ENCODE data around the gene A2M.

DNA sequence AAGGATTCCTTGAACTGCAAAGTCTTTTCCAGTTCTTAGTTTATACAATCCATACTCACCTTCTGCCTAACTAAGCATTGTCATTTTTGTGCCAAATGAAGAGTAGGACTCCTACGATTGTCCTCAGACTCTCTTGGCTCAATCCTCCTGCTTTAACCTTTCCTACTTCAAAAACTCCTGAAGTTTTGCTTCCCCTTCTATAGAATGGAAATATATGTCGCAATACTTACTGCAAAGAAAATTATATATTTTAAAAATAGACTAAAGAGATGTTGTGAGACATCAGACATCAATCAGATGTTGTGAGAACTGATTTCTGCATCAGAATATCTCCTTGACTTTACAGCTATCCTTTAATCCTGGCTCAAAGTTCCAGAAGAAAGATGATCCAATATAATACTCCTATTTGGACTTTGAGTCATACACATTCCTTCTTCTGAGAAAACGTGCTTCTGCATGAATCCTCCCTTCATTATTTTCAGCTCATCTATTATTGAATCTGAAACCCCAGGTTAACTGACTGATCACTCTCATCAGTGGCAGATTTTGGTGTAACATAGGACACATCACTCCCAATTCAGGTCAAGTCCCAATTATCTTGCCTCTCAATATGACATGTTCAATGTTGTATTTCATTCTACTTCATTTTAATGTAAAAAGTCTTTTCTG, 48.8 kb downstream of the A2M start:
- TF ChIP-seq POLR2AphosphoS5 (IDR thresholded peaks at IDR 0.05; ENCODE audit: low read depth, low read length) (no peak), EP300 (IDR thresholded peaks at IDR 0.05; ENCODE audit: borderline replicate concordance in 1 of 2, low read depth in 2 of 2, low read length in 2 of 2) (no peak), RFX5 (IDR thresholded peaks at IDR 0.05; ENCODE audit: borderline replicate concordance, low read depth, low read length) (no peak), CTCF (IDR thresholded peaks at IDR 0.05; ENCODE audit: control extremely low read depth in 1 of 3, insufficient read depth in 1 of 3, low read depth in 1 of 3, low read length in 3 of 3) (no peak), CREB1 (IDR thresholded peaks at IDR 0.05) (no peak), SRF (IDR thresholded peaks at IDR 0.05; ENCODE audit: low read depth, low read length) (no peak), TCF12 (IDR thresholded peaks at IDR 0.05; ENCODE audit: low read depth, low read length) (no peak)

Data from H1 (cell line).